ENCODE measurements around the gene COL4A1.

The COL4A1 gene

GRCh38 chr13:110218581-110219201, 88.3 kb downstream of the COL4A1 start:
- no peak for DNase-seq (ENCODE audit: low spot score)

- DNase-seq (ENCODE audit: low spot score): no peak
Measured at GRCh38 chr13:110217811-110218210, 89.1 kb downstream of the COL4A1 start.

DNA sequence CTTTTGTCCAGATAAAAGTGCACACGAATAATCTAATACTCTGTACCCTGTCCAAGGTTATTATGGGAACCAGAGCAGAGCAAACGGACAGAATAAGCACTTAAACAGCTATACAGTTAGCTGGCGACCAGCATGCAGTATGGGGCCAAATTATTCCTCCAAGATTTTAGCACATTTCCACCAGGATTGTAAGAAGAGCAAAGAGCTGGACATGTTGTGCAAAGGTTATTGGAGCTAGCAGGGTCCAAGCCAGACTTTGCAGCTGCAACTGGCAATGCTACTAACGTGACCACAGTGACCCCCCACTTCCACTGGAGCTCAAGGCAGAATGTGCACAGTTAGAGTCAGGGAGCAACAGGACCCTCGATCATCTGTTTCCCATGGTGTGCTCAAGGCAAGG, 89.9 kb downstream of the COL4A1 start:
- DNase-seq (ENCODE audit: low spot score): no peak

- no peak for DNase-seq (ENCODE audit: low spot score)
Measured at GRCh38 chr13:110216398-110217041, 90.4 kb downstream of the COL4A1 start.

GRCh38 chr13:110216006-110216397, 91.0 kb downstream of the COL4A1 start:
- no peak for DNase-seq (ENCODE audit: low spot score)

DNA sequence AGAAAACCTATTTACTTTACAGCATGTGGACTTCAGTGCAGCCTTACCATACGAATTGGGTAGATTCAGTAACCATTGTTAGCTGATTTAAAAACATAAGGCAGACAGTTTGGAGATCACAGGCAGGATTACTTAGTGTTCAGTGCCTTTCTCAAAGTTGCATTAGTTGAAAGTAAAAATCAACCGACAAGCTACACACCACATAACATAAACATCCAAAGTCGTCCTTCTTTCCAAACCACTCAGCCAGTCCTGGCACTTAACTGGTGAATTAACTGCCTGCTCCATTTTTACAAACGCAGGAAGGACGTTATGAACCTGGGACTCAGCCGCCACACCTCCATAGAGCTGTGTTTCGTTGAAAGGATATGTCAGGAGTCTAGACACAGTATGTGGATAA, 91.4 kb downstream of the COL4A1 start:
- DNase-seq (ENCODE audit: low spot score): no peak

GRCh38 chr13:110214637-110215036, 92.3 kb downstream of the COL4A1 start:
- DNase-seq (ENCODE audit: low spot score): no peak

GRCh38 chr13:110213461-110214074, 93.4 kb downstream of the COL4A1 start:
- no peak for DNase-seq (ENCODE audit: low spot score)

DNA sequence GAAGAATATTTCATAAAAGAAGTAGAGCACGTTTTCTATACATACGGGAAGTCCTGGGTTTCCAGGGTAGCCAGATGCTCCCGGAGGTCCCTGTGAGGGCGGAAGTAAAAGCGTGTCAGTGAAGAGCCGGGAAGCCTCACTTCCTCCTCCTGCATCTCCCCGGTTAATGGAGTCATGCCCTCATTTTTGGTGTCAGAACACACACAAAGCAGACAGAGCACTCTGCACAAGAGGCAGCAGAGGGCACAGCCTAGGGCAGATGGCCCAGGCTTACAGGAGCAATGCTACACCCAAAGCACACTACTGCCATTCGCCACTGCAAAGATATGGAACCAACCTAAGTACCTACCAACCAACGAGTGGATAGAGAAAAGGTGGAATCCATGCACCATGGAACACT, 94.4 kb downstream of the COL4A1 start:
- no peak for DNase-seq (ENCODE audit: low spot score)

- no peak for DNase-seq (ENCODE audit: low spot score)
Measured at GRCh38 chr13:110211735-110212134, 95.2 kb downstream of the COL4A1 start.

DNA sequence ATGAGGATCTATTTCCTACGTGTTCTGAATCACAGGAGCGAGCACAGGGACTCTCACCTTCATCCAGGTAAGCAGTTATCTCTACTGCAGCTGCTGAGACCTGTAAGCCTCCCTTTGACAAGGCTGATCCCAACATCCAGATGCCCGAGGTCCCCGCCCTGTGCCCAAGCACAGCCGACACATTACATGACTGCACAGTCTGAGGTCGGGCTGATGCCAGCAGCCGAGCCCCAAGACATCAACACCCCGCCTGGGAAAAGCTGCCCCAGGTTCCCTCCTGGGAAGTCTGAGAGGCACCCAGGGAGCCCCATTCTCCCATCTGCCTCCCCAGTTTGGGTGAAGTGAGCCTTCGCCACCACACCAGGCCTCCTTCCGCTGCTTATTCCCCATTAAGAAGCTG, 95.9 kb downstream of the COL4A1 start:
- DNase-seq (ENCODE audit: low spot score): no peak

DNA sequence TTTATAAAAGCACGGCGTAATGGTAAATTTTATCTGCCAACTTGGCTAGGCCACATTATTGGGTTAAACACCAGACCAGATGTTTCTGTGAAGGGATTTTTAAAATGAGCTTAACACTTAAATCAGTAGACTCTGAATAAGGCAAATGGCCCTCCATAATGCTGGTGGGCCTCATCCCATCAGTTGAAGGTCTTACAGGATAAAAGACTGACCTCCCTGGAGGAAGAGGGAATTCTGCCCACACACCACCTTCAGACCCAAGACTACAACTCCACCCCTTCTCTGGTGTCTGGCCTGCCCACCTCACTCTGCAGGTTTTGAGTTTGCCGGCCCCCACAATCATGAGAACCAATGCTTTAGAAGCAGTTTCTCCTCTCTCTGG, 96.4 kb downstream of the COL4A1 start:
- DNase-seq (ENCODE audit: low spot score): no peak

DNA sequence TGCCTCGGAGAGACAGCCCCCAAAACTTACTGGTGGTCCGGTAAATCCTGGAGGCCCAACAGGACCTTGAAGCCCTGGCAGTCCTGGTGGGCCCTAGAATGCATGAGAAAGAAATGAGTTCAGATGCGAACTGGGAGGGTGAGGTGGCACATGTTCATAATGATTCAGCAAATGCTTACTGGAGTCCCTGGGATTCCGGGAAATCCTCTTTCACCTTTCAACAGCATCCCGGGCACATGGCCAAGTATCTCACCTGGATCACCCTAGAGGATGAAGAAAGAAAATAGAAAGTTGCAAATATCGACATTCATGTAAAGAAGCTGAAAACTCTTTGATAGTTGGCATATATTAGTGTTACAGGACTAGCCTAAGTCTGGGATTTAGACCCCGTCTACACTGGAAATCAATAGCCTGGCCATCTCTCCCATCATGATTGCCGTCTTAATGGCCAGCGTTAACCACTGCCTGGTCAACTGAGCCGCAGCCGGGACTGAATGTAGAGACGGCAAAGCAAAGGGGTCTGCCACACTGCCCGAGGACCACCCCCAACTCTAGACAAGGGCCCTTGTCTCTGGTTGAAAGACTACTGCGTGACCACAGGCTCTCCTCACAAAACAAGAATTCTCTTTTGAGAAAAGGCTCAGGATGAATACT, 96.9 kb downstream of the COL4A1 start:
- DNase-seq (ENCODE audit: low spot score): no peak

DNA sequence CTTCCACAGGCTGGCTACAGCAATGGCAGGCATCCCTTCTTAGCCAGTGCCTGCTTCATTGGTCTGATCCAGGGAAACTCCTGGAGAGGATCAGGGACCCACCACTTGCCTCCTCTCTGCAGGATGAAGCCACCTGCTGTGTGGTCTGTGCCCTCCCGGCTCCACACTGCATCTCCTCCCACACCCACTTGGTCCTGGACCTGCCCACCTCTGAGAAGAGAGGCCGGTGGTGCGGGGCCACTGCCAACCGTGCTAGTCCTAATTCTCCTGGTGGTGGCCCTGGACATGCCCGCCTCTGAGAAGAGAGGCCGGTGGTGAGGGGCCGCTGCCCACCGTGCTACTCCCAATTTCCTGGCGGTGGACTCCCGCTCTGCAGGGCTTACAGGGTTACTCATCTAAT, 98.8 kb downstream of the COL4A1 start:
- DNase-seq (ENCODE audit: low spot score): no peak

DNA sequence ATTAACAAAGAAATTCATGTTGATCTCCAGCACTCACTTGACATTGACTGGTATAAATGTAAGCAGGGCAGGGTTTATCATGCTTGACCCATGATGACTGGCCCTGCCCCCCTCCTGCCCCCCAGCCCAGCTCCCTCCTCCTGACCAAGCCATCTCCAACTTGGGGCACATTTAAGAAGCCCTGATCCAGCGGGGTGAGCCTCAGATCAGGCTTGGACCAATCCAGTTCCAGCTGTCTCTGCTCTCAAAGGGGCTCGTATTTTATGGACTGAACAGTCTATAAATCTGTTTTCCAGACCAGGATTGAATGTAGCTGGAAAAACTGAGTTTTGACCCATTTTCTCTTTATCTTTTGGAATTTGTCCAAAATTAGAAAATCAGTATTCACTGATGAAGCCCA, 100.0 kb downstream of the COL4A1 start:
- no peak for DNase-seq (ENCODE audit: low spot score)

GRCh38 chr13:110206185-110206584, 100.8 kb downstream of the COL4A1 start:
- DNase-seq (ENCODE audit: low spot score): no peak

GRCh38 chr13:110201114-110201513, 105.8 kb downstream of the COL4A1 start:
- no peak for DNase-seq (ENCODE audit: low spot score)

DNA sequence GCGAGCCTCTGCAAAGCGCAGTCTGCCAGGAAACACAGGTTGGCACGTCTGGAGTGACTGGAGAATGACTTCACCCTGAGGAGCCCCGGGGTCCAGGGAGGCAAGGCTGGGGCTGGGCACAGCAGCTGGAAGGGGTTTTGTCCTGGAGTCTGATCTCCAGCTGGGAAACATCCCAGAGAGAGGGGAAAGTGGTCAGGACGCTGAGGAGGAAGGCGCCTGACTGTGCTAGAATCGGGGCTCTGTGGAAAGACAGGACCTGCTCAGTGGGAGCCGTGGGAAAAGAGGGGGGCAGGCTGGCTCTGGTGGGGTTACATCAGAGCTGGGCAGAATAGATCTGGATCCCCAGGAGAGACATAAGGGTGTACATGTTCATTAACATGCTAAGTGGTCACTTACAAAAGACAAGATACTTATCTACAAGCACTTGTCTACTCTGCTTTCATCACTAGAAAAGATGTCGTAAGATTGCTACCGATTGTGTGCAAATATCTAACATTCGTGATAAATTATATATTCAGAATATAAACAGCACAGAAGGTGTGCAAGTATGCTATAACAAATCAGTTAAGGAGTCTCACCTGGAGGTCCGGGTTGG, 106.6 kb downstream of the COL4A1 start:
- DNase-seq (ENCODE audit: low spot score): no peak

- DNase-seq (ENCODE audit: low spot score): no peak
Measured at GRCh38 chr13:110199046-110199831, 107.7 kb downstream of the COL4A1 start.

- no peak for DNase-seq (ENCODE audit: low spot score)
Measured at GRCh38 chr13:110197471-110197870, 109.5 kb downstream of the COL4A1 start.

GRCh38 chr13:110197026-110197425, 109.9 kb downstream of the COL4A1 start:
- no peak for DNase-seq (ENCODE audit: low spot score)
